NCI-H774 (cell line): ENCODE data around the gene TRO.

Experiments used
- DNase-seq: peaks from one replicate; lab custom pipeline; 2025; lab: John Stamatoyannopoulos, UW

The TRO gene, protein sequence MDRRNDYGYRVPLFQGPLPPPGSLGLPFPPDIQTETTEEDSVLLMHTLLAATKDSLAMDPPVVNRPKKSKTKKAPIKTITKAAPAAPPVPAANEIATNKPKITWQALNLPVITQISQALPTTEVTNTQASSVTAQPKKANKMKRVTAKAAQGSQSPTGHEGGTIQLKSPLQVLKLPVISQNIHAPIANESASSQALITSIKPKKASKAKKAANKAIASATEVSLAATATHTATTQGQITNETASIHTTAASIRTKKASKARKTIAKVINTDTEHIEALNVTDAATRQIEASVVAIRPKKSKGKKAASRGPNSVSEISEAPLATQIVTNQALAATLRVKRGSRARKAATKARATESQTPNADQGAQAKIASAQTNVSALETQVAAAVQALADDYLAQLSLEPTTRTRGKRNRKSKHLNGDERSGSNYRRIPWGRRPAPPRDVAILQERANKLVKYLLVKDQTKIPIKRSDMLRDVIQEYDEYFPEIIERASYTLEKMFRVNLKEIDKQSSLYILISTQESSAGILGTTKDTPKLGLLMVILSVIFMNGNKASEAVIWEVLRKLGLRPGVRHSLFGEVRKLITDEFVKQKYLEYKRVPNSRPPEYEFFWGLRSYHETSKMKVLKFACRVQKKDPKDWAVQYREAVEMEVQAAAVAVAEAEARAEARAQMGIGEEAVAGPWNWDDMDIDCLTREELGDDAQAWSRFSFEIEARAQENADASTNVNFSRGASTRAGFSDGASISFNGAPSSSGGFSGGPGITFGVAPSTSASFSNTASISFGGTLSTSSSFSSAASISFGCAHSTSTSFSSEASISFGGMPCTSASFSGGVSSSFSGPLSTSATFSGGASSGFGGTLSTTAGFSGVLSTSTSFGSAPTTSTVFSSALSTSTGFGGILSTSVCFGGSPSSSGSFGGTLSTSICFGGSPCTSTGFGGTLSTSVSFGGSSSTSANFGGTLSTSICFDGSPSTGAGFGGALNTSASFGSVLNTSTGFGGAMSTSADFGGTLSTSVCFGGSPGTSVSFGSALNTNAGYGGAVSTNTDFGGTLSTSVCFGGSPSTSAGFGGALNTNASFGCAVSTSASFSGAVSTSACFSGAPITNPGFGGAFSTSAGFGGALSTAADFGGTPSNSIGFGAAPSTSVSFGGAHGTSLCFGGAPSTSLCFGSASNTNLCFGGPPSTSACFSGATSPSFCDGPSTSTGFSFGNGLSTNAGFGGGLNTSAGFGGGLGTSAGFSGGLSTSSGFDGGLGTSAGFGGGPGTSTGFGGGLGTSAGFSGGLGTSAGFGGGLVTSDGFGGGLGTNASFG (N-terminal part only)

DNA sequence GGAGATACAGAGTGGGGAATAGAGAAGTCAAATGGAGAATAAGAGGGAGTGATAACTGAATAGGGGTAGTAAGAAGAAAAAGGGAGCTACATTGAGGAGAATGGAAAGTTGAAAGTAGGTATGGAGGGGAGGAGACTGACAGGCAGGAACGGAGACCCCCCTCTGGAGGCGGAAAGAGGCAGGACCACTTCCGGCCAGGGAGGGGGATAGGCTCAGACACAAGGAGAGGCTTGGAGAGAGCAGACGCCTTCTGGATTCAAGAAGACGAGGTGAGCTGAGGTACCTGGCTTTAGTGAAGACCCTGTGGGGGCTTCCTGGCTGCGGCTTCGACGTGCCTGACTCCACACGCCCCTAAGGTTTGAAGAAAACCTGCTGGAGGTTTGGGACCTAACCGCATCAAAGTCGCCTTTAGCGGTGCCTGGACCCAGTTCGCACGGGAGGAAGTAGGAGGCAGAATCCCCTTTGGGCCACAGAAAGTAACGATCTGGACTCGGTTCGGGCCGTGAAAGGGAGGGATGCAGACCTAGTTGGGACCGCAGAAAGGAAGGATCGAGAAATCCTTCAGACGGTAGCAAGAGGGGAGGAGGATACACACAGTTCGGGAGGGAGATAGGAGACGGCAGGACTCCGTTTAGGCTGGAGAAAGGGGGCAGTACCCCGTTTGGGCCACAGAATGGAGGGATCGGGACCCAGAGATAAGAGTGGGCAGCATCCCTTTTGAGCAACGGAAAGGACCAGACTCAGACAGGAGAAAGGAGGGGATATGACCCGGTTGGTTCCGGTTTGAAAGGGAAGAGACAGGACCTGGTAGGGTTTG, at the start of gene TRO:
TRO (plus strand) TSS at position 215 of the 817 bp plus-strand sequence. CDS start 1,423 bp downstream, outside the sequence.
- no peak for DNase-seq

DNA sequence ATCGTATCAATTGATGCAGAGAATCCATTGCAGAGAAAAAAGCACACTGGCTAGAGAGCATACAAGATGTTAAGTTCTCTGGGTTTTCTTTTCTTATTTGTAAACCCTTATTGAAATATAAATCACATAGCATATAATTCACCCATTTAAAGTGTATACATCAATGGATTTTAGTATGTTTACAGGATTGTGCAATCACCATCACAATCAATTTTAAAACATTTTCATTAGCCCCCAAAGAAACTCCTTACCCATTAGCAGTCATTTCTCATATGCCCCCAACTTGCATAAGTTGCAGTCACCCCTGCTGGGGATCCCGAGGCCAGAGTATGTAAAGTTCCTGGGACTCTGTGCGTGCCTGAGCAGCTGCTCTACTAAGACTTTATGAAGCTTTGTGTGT, 34.9 kb upstream of the TRO start:
- no peak for DNase-seq

DNA sequence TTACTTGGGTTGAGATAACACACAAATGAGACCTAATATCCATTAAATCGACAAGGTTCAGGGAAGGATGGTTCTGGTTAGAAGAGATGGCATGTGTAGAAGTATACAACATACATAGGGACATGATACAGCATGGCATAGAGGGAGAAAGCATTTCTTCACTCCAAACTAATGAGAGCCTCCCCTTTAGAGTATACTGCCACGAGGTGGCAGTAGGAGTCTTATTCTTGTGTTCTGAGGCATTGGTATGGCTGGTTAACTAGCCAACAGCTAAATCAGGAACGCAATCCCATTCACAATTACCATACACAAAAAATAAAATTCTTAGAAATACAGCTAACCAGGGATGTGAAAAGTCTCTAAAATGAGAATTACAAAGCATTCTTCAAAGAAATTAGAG, 29.1 kb upstream of the TRO start:
- DNase-seq = peak; percentile 35

DNA sequence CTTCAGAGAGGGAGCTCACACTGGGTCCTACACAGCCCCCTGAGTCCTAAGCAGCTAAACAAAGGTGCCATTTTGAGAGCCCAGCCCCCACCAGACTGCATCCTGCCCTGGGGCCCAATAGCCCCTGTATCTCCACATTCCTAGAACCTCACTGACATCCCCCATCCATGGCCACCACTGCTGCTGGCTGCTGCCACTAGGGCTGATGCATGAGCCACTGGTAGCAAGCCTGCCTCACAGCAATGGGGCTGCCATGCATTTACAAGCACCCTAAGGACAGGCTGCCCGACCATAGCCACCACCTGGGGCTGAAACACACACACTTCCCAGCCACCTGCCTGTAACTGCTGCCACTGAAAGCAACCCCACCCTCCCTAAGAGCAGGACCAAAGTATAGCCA, 26.5 kb upstream of the TRO start:
- no peak for DNase-seq

DNA sequence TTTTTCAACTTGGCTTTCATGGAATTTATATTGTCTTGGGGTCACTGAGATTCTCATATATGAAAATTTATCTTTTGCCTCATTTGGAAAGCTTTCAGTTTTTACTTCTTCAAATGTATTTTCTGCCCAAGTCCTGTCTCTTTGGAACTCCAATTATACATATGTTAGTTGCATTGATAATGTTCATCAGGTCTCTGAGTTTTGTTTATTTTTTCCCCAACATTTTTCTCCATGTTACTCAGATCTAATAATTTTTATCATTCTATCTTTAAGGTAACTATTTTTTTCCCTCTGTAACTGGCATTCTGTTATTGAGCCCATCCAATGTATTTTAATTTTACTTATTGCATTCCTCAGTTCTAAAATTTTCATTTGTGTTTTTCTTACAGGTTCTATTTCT, 10.7 kb upstream of the TRO start:
- no peak for DNase-seq

DNA sequence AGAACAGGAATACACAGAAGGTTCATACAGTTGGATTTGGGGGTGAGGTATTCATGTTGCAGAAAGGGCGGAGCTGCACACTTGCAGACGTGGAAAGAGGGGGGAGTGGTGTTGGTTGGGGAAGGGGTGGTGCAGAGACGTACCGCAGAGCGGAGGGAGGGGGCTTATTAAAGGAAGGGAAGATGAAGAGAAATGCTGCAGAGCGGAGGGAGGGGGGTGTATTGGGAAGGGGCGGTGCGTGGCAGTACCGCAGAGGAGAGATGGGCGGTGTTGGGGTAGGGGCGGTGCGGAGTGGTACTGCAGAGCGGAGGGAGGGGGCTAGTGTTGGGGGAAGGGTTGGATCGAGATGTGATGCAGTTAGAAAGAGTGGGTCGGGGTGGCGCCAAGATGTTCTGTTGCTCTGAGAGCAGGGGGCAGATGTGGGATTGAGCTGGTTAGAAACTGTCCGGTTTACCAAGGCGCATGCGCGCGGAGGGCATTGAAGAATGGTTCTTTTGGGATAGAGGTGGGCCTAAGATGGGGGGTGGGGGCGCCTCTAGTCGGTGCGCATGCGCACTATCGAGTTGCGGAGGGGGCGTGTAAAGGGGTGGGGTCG, 900 bp downstream of the TRO start:
- peak; percentile 40 for DNase-seq

DNA sequence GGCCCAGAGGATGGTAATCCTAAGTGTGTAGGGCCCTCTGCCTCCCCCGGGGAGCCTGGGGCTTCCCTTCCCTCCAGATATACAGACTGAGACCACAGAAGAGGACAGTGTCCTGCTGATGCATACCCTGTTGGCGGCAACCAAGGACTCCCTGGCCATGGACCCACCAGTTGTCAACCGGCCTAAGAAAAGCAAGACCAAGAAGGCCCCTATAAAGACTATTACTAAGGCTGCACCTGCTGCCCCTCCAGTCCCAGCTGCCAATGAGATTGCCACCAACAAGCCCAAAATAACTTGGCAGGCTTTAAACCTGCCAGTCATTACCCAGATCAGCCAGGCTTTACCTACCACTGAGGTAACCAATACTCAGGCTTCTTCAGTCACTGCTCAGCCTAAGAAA, 1.9 kb downstream of the TRO start:
- no peak for DNase-seq

DNA sequence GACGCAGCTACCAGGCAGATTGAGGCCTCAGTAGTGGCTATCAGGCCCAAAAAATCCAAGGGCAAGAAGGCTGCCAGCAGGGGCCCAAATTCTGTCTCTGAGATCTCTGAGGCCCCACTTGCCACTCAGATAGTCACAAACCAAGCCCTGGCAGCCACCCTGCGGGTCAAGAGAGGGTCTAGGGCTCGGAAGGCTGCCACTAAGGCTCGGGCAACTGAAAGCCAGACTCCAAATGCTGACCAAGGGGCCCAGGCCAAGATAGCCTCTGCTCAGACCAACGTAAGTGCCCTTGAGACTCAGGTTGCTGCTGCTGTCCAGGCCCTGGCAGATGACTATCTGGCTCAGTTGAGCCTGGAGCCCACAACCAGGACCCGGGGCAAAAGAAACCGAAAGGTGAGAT, 2.8 kb downstream of the TRO start:
- DNase-seq = no peak

DNA sequence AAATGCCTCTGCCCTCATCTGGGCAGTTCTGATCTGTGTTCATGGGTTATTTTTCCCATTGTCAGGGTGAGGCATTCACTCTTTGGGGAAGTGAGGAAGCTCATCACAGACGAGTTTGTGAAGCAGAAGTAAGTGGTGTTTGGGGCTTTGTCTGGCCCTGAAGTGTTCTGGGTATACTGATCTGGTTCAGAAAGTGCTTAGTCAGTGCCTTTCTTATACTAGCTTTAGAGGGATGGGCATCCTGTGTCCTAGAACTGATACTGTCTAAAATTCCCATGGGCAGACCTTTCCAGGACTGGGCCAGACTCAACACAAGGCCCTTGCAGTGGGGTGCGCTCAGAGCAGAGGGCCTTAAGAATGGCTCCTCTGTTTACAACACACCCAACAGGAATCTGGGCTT, 6.4 kb downstream of the TRO start:
- no peak for DNase-seq

DNA sequence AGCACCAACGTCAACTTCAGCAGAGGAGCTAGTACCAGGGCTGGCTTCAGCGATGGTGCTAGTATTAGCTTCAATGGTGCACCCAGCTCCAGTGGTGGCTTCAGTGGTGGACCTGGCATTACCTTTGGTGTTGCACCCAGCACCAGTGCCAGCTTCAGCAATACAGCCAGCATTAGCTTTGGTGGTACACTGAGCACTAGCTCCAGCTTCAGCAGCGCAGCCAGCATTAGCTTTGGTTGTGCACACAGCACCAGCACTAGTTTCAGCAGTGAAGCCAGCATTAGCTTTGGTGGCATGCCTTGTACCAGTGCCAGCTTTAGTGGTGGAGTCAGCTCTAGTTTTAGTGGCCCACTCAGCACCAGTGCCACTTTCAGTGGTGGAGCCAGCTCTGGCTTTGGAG, 8.3 kb downstream of the TRO start:
- DNase-seq = no peak

DNA sequence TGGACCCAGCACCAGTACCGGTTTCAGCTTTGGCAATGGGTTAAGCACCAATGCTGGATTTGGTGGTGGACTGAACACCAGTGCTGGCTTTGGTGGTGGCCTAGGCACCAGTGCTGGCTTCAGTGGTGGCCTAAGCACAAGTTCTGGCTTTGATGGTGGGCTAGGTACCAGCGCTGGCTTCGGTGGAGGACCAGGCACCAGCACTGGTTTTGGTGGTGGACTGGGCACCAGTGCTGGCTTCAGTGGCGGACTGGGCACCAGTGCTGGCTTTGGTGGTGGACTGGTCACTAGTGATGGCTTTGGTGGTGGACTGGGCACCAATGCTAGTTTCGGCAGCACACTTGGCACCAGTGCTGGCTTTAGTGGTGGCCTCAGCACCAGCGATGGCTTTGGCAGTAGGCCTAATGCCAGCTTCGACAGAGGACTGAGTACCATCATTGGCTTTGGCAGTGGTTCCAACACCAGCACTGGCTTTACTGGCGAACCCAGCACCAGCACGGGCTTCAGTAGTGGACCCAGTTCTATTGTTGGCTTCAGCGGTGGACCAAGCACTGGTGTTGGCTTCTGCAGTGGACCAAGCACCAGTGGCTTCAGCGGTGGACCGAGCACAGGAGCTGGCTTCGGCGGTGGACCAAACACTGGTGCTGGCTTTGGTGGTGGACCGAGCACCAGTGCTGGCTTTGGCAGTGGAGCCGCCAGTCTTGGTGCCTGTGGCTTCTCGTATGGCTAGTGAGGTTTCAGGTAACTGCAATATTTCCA, 9.8 kb downstream of the TRO start:
- no peak for DNase-seq

DNA sequence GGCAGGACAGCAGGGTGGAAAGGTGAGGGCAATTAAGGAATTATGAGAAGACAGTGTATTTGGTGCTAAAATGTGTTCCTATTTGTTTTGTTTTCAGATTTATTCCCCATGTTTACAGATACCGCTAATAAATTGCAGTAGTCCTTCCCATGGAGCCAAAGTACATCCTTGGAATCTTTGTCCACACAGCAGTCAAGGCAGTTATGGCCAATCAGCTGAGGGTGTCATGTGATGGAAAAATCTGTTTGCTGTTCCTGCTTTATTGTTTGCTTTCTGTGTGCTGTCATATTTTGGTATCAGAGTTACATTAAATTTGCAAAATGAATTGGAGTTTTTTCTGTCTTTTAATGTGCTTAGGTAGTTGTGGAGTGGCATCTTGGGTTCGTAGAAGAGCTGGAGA, 10.5 kb downstream of the TRO start:
- no peak for DNase-seq

DNA sequence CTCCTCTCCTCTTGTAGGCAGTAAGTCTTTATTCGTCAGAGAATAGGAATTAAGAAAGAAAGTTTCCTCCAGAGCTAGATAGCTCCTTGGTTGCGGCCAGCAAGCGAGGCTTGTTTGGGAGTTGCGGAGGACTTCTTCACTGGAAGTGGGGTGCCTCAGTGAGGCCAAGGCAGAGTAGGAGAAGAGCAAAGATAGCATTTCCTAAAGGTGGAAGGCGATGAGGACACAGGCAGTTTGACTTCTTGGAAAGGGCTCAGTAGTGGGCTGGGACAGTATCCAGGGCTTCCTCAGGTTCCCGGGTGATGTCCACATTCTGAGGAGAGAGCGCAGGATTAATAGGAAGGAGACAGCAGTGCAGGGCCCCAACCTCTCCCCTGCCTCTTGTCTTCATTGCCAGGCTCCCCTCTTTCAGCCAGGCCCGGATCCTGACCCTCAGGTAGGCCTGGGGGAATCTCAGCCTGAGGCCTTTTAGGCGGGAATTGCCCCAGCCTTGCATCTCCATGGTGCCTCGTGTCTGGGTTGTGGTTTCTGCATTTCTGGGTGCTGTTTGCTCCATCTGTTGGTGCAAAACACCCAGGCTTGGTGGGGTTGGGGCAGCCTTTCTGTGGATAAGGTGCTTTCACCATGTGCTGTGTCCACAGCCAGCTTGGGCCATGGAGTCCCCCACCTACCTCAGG, 12.7 kb downstream of the TRO start:
- DNase-seq = no peak

DNA sequence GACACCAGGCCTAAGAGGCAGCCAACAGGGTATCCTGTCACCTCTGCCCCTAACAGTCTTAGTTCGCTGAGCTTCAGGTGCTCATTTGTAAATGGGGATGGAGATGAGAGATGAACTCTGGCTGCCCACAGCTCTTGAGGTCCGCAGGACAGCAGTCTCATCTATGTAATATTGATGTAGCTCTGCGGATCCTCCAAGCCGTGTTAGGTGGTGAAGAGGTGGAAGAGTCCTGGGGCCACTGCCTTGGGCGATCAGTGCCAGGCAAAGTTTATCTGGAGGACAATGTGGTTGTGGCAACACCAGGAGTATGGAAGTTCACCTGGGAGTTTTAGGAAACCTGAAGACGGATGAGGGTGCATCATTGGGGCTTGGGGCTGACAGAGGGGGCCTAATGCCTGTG, 13.4 kb downstream of the TRO start:
- no peak for DNase-seq

DNA sequence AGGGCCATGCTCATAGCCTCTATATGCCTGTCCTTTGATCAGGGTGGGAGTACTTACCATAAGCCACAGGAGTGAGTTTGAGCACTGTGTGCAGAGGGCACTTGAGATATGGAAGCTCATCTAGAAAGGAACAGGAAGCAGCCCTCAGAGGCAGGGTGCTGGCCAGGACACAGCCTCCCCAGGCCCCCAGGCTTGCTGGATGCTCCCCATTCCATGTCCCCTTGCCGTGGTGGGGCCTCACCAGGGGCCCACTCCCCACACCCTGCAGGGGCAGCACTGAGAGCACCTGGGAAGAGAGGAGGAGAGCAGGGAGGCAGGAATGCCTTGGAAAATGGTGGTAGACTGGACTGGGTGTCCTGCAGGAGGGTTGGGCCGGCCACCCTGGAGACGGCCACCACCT, 14.3 kb downstream of the TRO start:
- no peak for DNase-seq

DNA sequence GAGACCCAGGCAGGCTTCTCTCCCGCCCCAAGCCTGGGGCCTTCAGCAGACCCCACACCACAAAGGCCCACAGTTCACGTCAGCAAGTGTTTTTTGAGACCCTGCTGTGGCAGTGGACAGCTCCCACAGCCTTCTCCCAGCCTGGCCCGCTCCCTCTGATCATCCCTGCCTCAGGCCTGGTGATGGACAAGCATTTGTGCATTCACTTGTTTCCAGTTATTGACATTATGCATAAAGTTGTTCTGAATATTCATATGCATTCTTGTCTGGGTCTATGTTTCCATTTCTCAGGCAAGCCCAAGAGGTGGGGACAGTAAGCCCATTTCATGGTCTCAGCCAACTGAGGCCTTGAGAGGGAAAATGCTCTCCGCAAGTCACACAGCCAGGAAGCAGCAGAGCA, 14.7 kb downstream of the TRO start:
- no peak for DNase-seq

DNA sequence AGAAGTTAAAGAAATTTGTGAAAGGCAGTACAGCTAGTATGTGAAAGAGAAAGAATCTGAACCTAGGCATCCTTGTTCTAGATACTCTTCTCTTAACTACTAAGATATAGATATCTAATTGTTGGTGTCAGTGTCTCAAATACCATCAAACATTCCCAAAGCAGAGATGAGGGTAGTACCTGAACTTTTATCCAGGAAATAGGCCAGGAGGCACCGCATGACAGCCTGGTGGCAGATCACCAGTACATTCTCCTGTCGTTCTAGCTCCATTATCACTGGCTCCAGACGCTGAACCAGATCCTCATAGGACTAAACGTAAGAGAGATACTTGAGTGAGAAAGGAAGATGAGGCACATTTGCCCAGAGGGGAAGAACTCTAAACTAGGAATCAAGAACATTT, 16.8 kb downstream of the TRO start:
- DNase-seq = no peak

DNA sequence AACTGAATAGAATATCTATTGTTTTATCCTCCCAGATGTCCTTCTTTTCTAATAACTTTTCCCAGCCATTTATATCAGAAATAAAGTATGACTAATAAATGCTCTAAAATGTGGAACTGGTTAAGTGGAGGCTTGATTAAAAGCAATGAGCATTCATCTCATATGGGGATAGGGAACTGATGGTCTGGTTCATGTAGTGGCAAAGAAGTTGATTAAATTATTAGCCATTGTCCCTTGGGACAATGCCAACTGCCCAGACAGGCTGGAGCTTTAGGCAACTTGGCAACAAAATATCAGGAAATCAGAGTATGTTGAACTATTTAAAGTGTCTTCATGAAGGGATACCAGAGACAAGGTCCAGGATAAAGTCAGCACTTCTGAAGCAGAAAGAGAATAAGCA, 24.2 kb downstream of the TRO start:
- DNase-seq = no peak

DNA sequence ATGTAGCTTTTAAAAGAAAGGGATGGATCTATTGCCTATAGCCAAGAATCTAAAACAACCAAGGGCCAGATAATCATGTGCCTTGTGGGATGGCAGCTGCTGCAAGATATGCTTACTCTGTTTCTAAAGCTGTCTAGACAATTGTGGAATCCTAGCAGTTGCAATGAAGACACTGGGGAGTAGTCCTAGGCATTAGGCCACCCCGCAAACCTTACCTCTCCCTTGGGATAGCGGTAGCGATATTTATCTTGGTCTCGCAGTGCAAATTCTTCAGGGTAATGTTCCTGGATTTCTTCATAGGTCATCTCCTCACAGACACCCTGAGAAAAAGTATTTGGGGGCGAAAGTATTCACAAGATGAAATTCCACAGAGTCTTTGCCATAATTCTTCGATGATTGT, 24.6 kb downstream of the TRO start:
- no peak for DNase-seq
